Peyer's patch (tissue), 4 donors: ENCODE data around the gene SALL1. TPM values are rescaled to one million over a fixed set of nuclear protein-coding genes. Genes with fewer than 3 reads are reported as not detected.

Experiments used
- DNase-seq, 3 donors: peaks; one replicate each; pipeline ENCODE4 v3.0.0-alpha.2; 2017 to 2019
- H3K27ac ChIP-seq, 4 donors: fragments of 200-600 bp; sonication (generic); one replicate each; pipeline ENCODE4 v1.5.1; 2016 to 2019
- H3K27me3 ChIP-seq, 2 donors: fragments of 200-600 bp; sonication (generic); one replicate each; pipeline ENCODE4 v1.5.1; 2019
- H3K36me3 ChIP-seq, 3 donors: fragments of 200-600 bp; sonication (generic); one replicate each; pipeline ENCODE4 v1.5.1; 2016 to 2019
- H3K4me1 ChIP-seq, 4 donors: fragments of 200-600 bp; sonication (generic); one replicate each; pipeline ENCODE4 v1.5.1; 2016 to 2019
- H3K4me3 ChIP-seq, 4 donors: fragments of 200-600 bp; sonication (generic); 1 replicate in 3 of 4; 2 replicates in 1 of 4; pipeline ENCODE4 v1.5.1; 2016 to 2019; ENCODE audit warnings: mild to moderate bottlenecking in 1 of 4
- H3K9me3 ChIP-seq, 4 donors: fragments of 200-600 bp; sonication (generic); one replicate each; pipeline ENCODE4 v1.5.1; 2016 to 2019; ENCODE audit warnings: mild to moderate bottlenecking in 1 of 4
- POLR2A ChIP-seq, 2 donors: fragments of 450-650 bp; IDR thresholded peaks; one replicate each; pipeline ENCODE4 v1.5.1; 2017; ENCODE audit warnings: antibody characterized with exemption in 2 of 2, mild to moderate bottlenecking in 2 of 2, moderate library complexity in 2 of 2
- total RNA-seq, 4 donors: library from RNA; depleted of rRNA; stranded (reverse); fragments of >200 nt; gene quantifications; one replicate each; pipeline ENCODE4 v1.1.0, GENCODE V29; 2016
- TF ChIP-seq, protein P1 (sequence below), 6 experiments: fragments of 450-650 bp in 4 of 6; fragments of 200-600 bp in 2 of 6; sonication (generic) in 1 of 6; IDR thresholded peaks; one replicate each; pipeline ENCODE4 v1.5.1; 2017 to 2019; ENCODE audit warnings: antibody characterized with exemption in 6 of 6, mild to moderate bottlenecking in 3 of 6, moderate library complexity in 1 of 6

SALL1 gene
- total RNA-seq, 4 donors from 2014 or later = 0.53 to 12.4 (median 2.5) TPM

DNA sequence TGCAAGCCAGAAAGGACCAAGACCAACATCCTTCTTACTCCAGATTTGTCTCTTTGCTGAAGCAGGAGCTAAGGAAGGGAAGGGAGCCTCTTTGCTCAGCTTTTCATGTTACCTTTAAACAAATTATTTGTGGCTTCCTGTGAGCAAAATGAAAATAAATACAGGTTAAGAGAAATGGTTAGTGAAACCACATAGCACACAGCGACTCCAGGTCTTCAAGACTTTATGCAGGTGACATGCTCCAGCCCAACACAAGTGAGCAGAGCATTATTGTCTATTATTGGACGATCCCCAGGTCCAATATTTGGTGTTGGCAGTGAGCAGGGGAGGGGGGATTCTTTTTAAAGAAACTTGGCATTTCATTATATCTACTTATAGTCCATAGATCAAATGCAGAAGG, 53.3 kb downstream of the SALL1 start:
- Histone ChIP-seq H3K4me3 (no peak overlapping the region), H3K36me3 (no peaks in the 10 kb centered on the region), H3K9me3 (no peaks in the 10 kb centered on the region), H3K4me1 (no peaks in the 10 kb centered on the region), H3K27ac (no peak overlapping the region), H3K27me3 (no peaks in the 10 kb centered on the region)
- DNase-seq = no peak
- TF ChIP-seq POLR2A (IDR thresholded peaks at IDR 0.05) = no peak
- TF ChIP-seq, protein P1, sequence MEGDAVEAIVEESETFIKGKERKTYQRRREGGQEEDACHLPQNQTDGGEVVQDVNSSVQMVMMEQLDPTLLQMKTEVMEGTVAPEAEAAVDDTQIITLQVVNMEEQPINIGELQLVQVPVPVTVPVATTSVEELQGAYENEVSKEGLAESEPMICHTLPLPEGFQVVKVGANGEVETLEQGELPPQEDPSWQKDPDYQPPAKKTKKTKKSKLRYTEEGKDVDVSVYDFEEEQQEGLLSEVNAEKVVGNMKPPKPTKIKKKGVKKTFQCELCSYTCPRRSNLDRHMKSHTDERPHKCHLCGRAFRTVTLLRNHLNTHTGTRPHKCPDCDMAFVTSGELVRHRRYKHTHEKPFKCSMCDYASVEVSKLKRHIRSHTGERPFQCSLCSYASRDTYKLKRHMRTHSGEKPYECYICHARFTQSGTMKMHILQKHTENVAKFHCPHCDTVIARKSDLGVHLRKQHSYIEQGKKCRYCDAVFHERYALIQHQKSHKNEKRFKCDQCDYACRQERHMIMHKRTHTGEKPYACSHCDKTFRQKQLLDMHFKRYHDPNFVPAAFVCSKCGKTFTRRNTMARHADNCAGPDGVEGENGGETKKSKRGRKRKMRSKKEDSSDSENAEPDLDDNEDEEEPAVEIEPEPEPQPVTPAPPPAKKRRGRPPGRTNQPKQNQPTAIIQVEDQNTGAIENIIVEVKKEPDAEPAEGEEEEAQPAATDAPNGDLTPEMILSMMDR (IDR thresholded peaks at IDR 0.05) = no peak

DNA sequence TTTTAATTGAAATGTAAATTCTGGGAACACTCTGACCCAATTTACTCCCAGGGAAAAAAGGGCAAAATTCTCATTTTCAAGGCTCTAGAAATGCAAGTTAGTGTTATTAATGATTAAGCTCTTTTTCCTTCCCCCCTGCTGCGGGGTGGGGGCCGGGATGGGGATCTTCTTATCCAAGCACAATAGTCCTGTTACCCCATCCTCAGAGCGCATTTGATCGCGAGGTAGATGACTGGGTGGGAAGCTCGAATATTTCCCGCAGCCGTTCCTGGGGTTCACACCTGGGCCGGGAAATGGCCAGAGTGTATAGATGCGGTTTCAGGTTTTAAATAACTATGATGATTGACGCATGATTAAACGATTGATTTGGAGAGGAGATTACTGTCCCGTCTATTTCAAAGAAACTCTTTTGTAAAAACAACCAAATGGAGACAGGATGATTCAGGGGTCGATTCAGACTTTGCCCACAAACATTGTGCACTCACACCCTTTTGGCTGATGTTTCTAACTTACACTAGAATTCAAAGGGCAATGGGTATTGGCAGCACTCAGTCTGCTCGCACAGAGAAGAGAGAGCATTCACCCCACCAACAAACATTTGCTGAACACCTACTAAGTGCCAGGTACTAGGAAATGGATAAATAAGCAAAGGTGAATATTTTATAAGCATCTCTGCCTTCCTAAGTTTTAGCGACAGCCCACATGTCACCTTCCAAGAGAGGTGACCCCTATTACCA, 55.0 kb downstream of the SALL1 start:
- Histone ChIP-seq H3K4me1 (no peaks in the 10 kb centered on the region), H3K4me3 (no peak overlapping the region), H3K27me3 (no peaks in the 10 kb centered on the region), H3K9me3 (no peaks in the 10 kb centered on the region), H3K27ac (no peak overlapping the region), H3K36me3 (no peaks in the 10 kb centered on the region)
- TF ChIP-seq, protein P1 (IDR thresholded peaks at IDR 0.05) = no peak
- DNase-seq = no peak

DNA sequence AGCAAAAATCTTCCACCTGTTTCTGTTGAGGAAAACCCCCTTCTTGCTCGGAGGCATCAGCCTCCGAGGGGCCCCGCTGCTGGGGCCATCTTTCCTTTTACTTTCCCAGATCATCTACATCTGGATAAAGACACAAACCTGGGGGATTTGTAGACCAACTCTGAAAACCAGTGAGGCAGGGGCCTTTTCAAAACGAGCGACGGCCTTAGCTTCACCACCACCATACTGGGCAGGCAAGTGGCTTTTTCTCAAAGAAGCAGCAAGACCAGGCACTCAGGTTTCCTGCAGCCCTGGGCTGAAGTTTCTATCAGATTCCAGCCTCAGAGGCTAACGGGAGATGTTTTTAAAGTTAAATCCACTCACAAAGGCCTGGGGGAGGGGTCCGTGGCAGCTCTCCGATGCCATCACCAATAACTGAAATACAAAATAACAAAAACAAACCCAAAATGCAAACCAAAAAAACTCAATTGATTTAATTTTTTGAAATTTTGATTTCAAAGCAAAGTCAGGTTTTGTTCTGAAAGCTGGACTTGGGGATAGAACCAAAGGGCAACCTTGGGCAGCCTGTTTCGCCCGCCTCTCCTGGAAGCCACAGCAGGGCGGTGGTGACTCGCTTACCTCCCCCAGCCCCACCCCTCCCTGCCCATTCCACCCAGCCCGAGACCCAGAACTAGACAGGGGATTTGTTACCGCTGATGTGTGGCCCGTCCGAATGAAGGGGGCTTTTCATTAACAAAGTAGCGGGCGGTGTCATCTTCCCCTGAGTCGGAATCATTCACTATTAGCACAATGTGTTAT, 55.8 kb downstream of the SALL1 start:
- H3K36me3 ChIP-seq = no peaks in the 10 kb centered on the region
- H3K4me3 ChIP-seq = no peak overlapping the region
- TF ChIP-seq, protein P1 (IDR thresholded peaks at IDR 0.05) = no peak
- TF ChIP-seq POLR2A (IDR thresholded peaks at IDR 0.05) = no peak
- no peaks in the 10 kb centered on the region for H3K4me1 ChIP-seq
- H3K27me3 ChIP-seq = no peaks in the 10 kb centered on the region
- no peaks in the 10 kb centered on the region for H3K9me3 ChIP-seq
- no peak for DNase-seq
- no peak overlapping the region for H3K27ac ChIP-seq

DNA sequence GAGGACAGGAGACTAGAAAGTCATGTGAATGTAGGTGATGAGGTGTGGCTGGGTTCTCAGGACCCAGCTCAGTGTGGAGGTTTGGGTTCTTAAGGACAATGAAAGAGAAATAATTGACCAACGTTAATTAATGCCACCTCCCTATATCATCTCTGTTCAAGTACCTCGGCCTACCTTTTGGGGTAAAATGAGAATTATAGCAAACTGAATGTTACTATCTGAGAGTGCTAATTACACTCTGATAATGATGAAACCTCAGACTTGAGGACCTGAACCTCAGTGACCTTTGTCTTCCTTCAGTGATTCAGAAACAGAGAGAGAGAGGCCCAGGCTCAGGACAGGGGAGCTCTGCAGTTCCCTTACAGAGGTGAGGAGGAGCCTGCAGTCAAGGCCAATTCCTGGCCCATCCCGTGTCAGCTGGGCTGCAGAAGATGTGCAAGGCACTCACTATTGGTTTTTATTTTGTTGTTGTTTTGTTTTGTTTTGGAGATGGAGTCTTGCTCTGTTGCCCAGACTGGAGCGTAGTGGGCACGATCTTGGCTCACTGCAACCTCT, 57.3 kb downstream of the SALL1 start:
- TF ChIP-seq, protein P1 (IDR thresholded peaks at IDR 0.05) = no peak
- no peak for TF ChIP-seq POLR2A (IDR thresholded peaks at IDR 0.05)
- H3K27ac ChIP-seq = no peak overlapping the region

More for the DNA sequence above, 57.3 kb downstream of the SALL1 start:
- Histone ChIP-seq H3K27me3 (no peaks in the 10 kb centered on the region), H3K4me3 (no peak overlapping the region), H3K36me3 (no peaks in the 10 kb centered on the region), H3K4me1 (no peaks in the 10 kb centered on the region), H3K9me3 (no peaks in the 10 kb centered on the region)
- no peak for DNase-seq
